GM21528 (cell line): ENCODE measurements around the gene CRTAC1.
"Not testable (repeated sequence)": the region's sequence is repeated elsewhere in the genome, so short reads cannot be mapped to it uniquely, and the experiment has no call there.

Experiments used
- ATAC-seq: cut with Tn5 transposase; IDR thresholded peaks from one replicate; pipeline ENCODE4 v1.9.1; 2021; ENCODE audit warnings: mild to moderate bottlenecking, moderate library complexity; ENCODE audit not compliant: unreplicated experiment, low FRiP score

Gene CRTAC1

GRCh38 chr10:97849687-97850402 lies 180.6 kb downstream of the CRTAC1 start, which contains the start of gene GOLGA7B:
TSS of gene GOLGA7B (plus strand) at chr10:97849843. CDS start at chr10:97850304, 461 bp downstream.
- ATAC-seq: no peak

DNA sequence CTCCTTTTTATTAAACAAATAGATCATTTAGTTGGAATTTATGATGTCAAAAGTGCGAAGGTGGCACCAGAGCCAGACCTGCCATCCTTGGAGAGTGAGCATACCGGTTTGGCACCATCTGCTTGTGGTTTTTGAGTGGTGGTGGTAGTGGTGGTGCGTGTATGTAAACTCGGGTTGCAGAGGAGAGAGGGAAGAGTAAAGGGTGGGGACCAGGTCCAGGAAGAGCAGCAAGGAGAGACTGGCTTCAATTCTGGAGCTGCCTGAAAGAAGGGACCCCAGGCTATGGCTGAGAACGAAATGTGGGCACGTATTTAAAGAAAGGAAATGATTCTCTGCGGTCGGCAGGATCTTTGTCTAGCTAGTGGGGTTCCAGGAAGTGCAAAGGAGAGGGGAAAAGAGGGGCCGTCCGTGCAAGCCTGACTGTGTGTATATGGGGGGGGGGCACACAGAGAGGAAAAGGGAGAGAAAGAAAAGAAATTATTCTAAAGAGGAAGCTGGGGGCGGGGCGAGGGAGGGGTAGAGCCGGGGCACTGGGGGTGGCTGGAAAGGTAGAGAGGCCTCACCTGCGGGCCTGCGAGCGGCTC lies 181.2 kb downstream of the CRTAC1 start:
- ATAC-seq: no peak

DNA sequence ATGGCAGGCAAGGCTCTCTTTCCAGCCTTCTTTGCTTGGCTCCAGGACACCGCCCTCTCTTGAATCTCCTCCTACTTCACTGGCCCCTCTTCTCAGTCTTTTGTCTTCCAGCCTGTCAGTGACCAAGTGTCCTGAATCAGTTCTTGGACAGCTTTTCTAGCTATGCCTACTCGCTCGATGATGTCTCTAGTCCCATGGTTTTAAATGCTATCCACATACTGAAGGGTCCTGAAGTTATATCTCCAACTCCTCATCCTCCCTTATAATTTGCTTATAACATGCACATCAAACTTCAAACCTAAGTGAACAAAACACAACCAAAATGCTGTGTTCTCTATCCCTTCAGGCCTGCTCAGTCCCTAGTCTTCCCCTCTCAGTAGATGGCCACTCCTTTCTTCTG lies 185.7 kb downstream of the CRTAC1 start:
- ATAC-seq: no peak

DNA sequence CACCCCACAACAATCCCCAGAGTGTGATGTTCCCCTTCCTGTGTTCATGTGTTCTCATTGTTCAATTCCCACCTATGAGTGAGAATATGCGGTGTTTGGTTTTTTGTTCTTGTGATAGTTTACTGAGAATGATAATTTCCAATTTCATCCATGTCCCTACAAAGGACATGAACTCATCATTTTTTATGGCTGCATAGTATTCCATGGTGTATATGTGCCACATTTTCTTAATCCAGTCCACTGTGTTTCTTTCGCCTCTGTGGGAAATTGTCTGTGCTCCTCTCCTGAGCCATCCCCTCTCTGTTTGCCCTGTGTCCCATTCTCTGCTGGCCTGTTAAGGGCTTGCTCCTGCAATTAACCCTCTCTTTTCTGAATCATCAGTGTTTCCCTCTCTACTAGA lies 186.4 kb downstream of the CRTAC1 start:
- not testable (repeated sequence) for ATAC-seq

DNA sequence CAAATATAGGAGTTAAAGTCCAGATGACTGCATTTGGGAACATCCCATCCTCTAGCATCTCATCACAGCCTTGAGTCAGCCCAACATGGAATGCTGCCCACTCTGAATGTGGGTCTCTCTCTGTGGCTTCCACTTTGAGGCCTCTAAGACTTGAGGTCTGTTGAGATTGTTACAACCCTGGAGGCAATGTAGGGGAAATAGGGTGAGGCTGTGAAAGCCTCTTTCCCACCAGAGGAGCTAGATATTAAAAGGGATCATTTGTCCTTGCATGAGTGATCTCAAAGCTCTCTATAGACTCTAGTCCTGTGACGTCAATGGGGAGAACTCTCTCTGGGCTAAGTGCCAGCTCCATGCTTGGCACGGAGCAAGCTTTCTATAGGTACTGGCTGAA lies 187.1 kb downstream of the CRTAC1 start:
- ATAC-seq: no peak

DNA sequence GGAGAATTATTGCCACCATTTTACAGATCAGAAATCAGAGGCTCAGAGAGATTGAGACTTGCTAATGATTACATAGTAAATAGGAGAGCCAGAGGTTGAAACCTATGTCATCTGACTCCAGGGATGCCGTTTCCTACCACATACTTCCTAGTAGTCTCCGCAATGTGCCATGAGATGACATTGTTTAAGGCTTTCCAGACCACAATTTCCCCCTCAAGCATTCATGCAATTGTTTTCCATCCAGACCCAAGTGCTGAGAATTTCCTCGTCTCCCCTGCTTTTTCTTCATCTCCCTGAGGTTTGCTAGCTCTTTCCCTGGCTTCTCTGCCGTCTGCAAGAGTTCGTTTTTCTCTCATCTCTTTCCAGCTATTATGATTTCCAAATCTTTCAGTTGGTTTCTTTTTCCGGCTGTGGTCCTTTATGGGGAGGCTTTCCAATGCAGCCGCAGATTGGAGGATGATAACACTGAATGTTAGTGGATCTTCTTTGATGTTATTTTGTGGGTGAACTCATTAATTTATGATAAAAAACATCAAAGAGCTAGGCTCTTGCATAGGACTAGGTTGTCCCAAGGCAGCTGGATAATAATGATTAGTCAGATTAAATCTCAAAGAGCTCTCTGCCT lies 187.7 kb downstream of the CRTAC1 start:
- no peak for ATAC-seq

DNA sequence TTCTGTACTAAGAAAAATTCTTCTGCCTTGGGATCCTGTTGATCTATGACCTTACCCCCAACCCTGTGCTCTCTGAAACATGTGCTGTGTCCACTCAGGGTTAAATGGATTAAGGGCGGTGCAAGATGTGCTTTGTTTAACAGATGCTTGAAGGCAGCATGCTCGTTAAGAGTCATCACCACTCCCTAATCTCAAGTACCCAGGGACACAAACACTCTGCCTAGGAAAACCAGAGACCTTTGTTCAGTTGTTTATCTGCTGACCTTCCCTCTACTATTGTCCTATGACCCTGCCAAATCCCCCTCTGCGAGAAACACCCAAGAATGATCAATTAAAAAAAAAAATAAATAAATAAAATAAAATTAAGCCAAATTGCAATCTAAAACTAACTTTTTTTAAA lies 188.3 kb downstream of the CRTAC1 start:
- ATAC-seq: not testable (repeated sequence)

- not testable (repeated sequence) for ATAC-seq
Measured at GRCh38 chr10:97841166-97841565, 189.3 kb downstream of the CRTAC1 start.

DNA sequence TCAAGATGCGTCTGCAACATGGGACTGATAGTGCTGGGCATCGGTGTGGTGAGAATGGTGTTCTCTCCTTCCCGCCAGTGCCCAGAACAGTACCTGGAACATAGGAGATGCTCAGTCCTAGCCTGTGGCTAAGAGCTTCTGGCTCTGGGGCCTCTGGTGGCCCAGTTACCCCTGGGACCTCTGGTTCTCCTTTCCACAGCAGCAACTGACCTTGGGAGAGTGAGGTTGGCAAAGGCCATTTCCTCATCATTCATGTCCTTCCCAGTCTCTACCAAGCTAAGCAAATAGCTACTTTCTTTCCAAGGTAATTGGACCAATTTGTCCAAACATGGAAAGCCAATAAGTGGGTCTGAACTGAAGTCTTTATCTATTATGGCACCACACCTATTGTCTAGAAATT lies 192.3 kb downstream of the CRTAC1 start:
- ATAC-seq: no peak

DNA sequence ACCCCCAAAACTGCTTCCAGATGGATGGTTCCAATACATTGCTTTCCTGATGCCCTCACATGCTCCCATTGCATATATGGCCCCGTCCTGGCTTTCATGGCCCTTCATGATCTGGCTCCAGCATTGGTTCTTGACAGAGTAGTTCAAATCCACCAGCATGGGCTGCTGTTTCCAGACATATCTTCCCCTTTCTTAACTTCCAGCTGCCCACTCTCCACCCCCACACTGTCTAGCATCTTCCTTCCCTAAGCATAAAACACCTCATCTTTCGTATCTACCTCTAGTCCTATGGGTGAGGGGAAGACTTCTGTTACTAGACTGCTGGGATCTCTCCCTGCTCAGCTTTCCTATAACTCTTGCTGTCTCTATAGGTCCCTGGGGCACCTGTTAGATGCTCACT lies 194.0 kb downstream of the CRTAC1 start:
- ATAC-seq: no peak

DNA sequence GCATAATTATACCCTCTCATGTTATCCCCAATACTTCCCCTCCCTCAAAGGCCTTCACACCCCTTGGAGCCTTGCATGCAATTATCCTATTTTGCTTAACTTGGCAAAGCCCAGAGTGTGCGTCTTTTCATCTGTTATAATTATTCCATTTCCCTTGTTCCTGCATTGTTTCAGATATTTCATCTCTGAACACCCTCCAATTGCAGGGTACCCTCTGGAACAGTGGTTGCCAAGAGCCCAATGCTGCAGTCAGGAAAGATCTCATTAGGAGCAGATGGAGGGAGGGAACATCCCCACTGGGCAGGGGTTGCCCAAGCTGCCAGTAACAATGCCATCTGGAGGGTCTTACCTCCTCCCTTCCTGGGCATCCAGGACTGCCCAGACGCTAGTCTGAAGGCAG lies 199.2 kb downstream of the CRTAC1 start:
- ATAC-seq: no peak

DNA sequence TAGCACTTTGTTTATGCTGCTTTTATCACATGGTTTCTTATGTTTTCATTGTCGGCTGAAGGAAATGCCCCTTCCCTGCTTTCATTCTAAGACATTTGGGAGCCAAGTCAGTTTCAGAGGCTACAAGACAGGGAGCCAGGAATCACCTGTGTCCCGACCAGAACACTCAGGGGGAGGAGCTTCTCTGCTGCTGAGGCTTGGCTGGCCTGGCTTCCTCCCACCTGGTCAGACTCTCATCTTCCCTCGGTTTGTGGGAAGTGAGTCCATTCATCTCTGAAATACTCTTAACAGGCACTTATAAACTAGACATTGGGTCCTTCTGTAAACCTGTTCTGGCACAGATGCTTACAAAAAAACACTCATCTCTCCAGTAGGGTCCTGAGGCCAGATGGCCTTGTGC lies 200.4 kb downstream of the CRTAC1 start:
- ATAC-seq: no peak

GRCh38 chr10:97828721-97829120 lies 201.7 kb downstream of the CRTAC1 start:
- ATAC-seq: no peak

GRCh38 chr10:97827702-97828291 lies 202.6 kb downstream of the CRTAC1 start:
- no peak for ATAC-seq

- ATAC-seq: no peak
Measured at GRCh38 chr10:97826892-97827291, 203.5 kb downstream of the CRTAC1 start.

GRCh38 chr10:97825020-97825760 lies 205.2 kb downstream of the CRTAC1 start:
- no peak for ATAC-seq

GRCh38 chr10:97823734-97824133 lies 206.7 kb downstream of the CRTAC1 start:
- ATAC-seq: no peak

- ATAC-seq: no peak
Measured at GRCh38 chr10:97822261-97822687, 208.1 kb downstream of the CRTAC1 start.

DNA sequence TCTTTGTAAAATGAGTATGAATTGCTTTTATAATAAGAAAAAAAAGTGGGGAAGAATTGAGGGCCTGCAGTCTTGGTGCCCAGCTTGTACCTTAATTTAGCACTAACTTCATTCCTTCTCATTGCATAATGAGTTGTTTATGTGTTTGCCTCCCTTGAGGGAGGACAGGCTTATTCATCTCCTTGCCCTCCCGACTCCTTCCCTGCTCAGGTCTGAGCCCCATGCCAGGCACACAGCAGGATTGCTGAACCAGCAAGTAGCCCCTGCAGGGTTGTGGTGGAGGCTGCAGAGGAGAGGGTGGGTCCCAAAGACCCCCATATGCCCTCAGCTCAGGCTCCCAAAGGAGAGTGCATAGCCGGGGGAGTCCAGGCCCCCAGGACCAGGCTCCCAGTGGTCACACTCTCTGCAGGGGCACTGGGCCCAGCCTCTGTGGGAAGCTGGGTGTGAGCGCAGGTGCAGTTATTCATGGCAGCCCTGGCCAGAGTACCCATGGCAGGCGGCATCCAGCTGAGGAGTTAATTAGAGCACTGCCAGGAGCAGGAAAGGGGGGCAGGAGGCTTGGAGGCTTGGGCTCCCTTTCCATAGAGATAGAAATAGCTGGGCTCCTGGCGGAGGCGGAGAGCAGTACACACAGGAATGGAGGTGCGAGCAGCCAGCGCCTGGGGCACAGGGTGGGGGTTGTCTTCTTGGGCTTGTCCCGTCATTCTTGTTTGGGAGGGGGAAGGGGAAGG lies 208.9 kb downstream of the CRTAC1 start:
- ATAC-seq: no peak

DNA sequence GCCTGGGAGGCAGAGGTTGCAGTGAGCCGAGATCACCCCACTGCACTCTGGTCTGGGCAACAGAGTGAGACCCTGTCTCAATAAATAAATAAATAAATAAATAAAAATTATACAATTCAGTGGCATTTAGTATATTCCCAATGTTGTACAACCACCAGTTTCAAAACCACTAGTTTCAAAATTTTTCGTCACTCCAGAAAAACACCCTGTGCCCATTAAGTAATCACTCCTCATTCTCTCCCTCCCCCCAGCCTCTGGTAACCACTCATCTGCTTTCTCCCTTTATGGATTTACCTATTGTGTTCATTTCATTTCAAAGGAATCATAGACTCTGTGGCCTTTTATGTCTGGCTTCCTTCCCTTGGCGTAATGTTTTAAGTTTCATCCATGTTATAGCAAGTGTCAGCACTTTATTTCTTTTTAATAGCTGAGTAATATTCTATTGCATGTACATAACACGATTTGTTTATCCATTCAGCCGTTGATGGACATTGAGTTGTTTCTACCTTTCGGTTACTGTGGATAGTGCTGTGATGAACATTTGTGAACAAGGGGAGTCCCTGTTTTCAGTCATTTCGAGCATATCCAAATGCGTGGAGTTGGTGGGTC lies 210.2 kb downstream of the CRTAC1 start:
- no peak for ATAC-seq
